SK-N-SH (cell line): Measurements from ENCODE around the gene KRTAP10-8.

Experiments
- POLR2AphosphoS5 ChIP-seq: IDR thresholded peaks from 2 replicates; pipeline ENCODE4 v1.6.1; 2012; ENCODE audit warnings: low read depth, low read length
- TF ChIP-seq, protein P1 (sequence below): fragments of 200-600 bp; sonication (generic); IDR thresholded peaks from 2 replicates; pipeline ENCODE4 v1.6.1; 2017; ENCODE audit warnings: antibody characterized with exemption, mild to moderate bottlenecking, moderate library complexity

- no peak for TF ChIP-seq POLR2AphosphoS5
- TF ChIP-seq, protein P1, sequence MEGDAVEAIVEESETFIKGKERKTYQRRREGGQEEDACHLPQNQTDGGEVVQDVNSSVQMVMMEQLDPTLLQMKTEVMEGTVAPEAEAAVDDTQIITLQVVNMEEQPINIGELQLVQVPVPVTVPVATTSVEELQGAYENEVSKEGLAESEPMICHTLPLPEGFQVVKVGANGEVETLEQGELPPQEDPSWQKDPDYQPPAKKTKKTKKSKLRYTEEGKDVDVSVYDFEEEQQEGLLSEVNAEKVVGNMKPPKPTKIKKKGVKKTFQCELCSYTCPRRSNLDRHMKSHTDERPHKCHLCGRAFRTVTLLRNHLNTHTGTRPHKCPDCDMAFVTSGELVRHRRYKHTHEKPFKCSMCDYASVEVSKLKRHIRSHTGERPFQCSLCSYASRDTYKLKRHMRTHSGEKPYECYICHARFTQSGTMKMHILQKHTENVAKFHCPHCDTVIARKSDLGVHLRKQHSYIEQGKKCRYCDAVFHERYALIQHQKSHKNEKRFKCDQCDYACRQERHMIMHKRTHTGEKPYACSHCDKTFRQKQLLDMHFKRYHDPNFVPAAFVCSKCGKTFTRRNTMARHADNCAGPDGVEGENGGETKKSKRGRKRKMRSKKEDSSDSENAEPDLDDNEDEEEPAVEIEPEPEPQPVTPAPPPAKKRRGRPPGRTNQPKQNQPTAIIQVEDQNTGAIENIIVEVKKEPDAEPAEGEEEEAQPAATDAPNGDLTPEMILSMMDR = no peak
Measured at GRCh38 chr21:44572959-44573583, 38.8 kb upstream of the KRTAP10-8 start.
